Activated T-helper 1 cell treated with anti-CD3 and anti-CD28 coated beads, Interleukin-2, amount 50 U/mL, for 16 hours (primary cell): ENCODE measurements around the gene PKNOX2.
"Not testable (repeated sequence)": the region's sequence is repeated elsewhere in the genome, so short reads cannot be mapped to it uniquely, and the experiment has no call there.

Experiments
- DNase-seq, 2 donors: peaks; one replicate each; pipeline ENCODE4 v3.0.0-alpha.2; 2020; ENCODE audit warnings: low read depth in 1 of 2, low spot score in 1 of 2

PKNOX2 gene

GRCh38 chr11:125201525-125202141 is 37.1 kb downstream of the PKNOX2 start:
- DNase-seq, result no peak

GRCh38 chr11:125202362-125202880 is 37.9 kb downstream of the PKNOX2 start:
- no peak for DNase-seq

GRCh38 chr11:125202977-125203376 is 38.4 kb downstream of the PKNOX2 start:
- DNase-seq, result no peak

- no peak for DNase-seq
Observed at GRCh38 chr11:125207866-125208425, 43.4 kb downstream of the PKNOX2 start.

- no peak for DNase-seq
Observed at GRCh38 chr11:125210066-125210465, 45.5 kb downstream of the PKNOX2 start.

GRCh38 chr11:125211191-125211947 is 46.8 kb downstream of the PKNOX2 start:
- no peak for DNase-seq

- no peak for DNase-seq
Observed at GRCh38 chr11:125211948-125212340, 47.4 kb downstream of the PKNOX2 start.

GRCh38 chr11:125214601-125215565 is 50.3 kb downstream of the PKNOX2 start:
- DNase-seq, result no peak

- no peak for DNase-seq
Observed at GRCh38 chr11:125215976-125216375, 51.4 kb downstream of the PKNOX2 start.

- DNase-seq, result no peak
Observed at GRCh38 chr11:125218336-125218735, 53.8 kb downstream of the PKNOX2 start.

GRCh38 chr11:125221461-125221860 is 56.9 kb downstream of the PKNOX2 start:
- no peak for DNase-seq

GRCh38 chr11:125222494-125222893 is 57.9 kb downstream of the PKNOX2 start:
- DNase-seq, result no peak

- not testable (repeated sequence) for DNase-seq
Observed at GRCh38 chr11:125223161-125223560, 58.6 kb downstream of the PKNOX2 start.

- no peak for DNase-seq
Observed at GRCh38 chr11:125223901-125224361, 59.4 kb downstream of the PKNOX2 start.

GRCh38 chr11:125224391-125225021 is 60.0 kb downstream of the PKNOX2 start:
- DNase-seq, result no peak

GRCh38 chr11:125225401-125225800 is 60.9 kb downstream of the PKNOX2 start:
- DNase-seq, result no peak

GRCh38 chr11:125226031-125226430 is 61.5 kb downstream of the PKNOX2 start:
- no peak for DNase-seq

- DNase-seq, result no peak
Observed at GRCh38 chr11:125226706-125227105, 62.2 kb downstream of the PKNOX2 start.

- DNase-seq, result no peak
Observed at GRCh38 chr11:125227151-125227550, 62.6 kb downstream of the PKNOX2 start.

GRCh38 chr11:125228445-125228844 is 63.9 kb downstream of the PKNOX2 start:
- no peak for DNase-seq
